ENCODE results near the gene RHO.

DNA sequence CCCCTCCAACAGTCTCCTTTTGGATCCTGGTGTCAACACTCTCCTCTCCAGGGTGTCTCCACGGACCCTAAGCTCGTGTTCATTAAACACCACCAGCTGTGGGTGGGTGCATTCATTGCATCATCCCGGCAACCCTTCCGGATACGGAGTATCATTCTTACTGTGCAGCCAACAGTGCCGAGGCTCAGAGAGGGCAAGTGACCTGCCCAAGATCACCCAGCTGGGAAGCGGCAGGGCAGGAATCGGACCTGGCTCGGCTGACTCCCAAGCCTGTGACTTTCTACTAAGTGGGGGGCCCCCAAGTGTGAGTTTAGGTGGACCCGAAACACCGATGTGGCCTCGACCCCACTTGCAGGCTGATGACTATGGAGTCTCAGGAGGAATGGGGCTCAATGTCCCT lies 34.9 kb downstream of the RHO start:
- TF ChIP-seq, protein P1, sequence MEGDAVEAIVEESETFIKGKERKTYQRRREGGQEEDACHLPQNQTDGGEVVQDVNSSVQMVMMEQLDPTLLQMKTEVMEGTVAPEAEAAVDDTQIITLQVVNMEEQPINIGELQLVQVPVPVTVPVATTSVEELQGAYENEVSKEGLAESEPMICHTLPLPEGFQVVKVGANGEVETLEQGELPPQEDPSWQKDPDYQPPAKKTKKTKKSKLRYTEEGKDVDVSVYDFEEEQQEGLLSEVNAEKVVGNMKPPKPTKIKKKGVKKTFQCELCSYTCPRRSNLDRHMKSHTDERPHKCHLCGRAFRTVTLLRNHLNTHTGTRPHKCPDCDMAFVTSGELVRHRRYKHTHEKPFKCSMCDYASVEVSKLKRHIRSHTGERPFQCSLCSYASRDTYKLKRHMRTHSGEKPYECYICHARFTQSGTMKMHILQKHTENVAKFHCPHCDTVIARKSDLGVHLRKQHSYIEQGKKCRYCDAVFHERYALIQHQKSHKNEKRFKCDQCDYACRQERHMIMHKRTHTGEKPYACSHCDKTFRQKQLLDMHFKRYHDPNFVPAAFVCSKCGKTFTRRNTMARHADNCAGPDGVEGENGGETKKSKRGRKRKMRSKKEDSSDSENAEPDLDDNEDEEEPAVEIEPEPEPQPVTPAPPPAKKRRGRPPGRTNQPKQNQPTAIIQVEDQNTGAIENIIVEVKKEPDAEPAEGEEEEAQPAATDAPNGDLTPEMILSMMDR (IDR thresholded peaks at IDR 0.05; ENCODE audit: low read depth, low read length), result no peak
- TF ChIP-seq EZH2phosphoT487 (IDR thresholded peaks at IDR 0.05; ENCODE audit: low read depth), result no peak

Data from OCI-LY3 (cell line).